GM10248 (cell line): ENCODE measurements around the gene PTPRG.

Experiments
- CTCF ChIA-PET: fragments of 300-600 bp; sonication (Branson Sonifier 250); formaldehyde crosslinking; extraction: SDS; loops from one replicate; lab custom pipeline; 2021; ENCODE audit warnings: antibody characterized with exemption; lab: Yijun Ruan, JAX
- POLR2A ChIA-PET: fragments of 350-650 bp; sonication (Branson Sonifier 250); formaldehyde crosslinking; extraction: SDS; loops from one replicate; lab custom pipeline; 2020; ENCODE audit warnings: antibody characterized with exemption; lab: Yijun Ruan, JAX
- DNase-seq: peaks from one replicate; pipeline ENCODE4 v3.0.0; 2012; ENCODE audit errors: extremely low spot score
- TF ChIP-seq, protein P1 (sequence below): IDR thresholded peaks from 2 replicates; pipeline ENCODE4 v1.5.1; 2012; ENCODE audit warnings: mild to moderate bottlenecking, low read depth; ENCODE audit errors: extremely low read depth, missing control alignments, control extremely low read depth

PTPRG gene

DNA sequence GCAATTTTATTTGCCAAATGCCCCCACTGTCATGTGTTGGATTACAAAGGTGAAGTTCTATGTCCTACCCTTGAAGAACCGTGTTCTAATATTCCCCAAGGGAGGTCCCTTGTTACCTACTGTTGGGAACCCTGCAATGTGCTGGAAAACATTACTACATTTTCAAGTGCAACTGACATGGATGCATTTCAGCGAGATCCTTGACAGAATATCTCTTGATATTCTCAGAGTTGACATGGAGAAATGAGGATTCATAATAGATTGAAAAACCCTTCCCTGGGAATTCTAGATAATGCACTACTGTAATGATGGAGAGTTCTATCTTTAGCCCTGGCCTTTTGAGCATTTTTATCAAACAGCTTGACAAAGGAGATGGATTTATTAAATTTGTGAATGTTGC, 414.6 kb downstream of the PTPRG start:
- ChIA-PET CTCF (no interaction called here), POLR2A (interaction anchor here (0.6 kb wide), 1 partner anchor 267 kb away, joined by 12 read pairs; no protein-coding TSS in a partner anchor)
- DNase-seq: no peak
- TF ChIP-seq, protein P1, sequence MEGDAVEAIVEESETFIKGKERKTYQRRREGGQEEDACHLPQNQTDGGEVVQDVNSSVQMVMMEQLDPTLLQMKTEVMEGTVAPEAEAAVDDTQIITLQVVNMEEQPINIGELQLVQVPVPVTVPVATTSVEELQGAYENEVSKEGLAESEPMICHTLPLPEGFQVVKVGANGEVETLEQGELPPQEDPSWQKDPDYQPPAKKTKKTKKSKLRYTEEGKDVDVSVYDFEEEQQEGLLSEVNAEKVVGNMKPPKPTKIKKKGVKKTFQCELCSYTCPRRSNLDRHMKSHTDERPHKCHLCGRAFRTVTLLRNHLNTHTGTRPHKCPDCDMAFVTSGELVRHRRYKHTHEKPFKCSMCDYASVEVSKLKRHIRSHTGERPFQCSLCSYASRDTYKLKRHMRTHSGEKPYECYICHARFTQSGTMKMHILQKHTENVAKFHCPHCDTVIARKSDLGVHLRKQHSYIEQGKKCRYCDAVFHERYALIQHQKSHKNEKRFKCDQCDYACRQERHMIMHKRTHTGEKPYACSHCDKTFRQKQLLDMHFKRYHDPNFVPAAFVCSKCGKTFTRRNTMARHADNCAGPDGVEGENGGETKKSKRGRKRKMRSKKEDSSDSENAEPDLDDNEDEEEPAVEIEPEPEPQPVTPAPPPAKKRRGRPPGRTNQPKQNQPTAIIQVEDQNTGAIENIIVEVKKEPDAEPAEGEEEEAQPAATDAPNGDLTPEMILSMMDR: no peak

DNA sequence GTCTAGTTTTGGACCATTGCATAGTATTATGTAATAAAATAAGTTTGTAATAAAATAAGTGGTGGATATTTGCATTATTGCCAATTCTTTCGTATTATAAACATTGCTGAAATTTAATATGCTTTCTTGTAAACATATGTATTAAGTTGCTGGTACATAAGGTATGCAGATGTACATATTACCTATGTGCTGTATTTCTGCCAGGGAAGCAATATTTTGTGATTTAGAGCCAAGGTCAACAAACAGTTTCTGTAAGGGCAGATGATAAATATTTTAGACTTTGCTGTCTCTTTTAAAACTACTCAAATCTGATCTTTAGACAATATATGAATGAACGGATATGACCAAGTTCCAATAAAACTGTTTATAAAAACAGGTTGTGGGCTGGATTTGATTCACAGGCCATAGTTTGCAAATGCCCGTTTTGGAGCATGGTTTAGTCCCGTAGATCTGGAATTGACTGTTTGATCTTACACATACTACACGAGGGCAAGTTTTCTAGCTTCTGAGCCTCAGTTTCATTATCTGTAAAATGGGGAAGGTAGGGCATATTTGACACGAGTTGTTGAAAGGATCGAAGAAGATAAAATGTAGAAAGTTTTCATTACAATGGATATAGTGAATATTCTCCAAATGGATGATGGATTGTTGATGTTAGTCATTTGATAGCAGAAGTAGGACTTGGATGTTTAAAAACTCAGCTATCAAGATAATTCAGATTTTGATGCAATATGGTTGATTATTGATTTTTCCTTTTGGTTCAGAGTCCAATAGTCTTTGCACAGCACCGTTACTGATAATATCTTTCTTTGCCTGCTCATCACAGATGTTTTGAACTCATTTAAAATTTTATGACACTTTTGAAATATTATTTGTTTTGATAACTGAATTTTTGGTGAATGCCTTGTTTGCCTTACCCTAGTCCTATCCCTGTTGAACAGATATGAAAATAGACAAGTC, 417.4 kb downstream of the PTPRG start:
- ChIA-PET CTCF (no interaction called here), POLR2A (no interaction called here)
- no peak for DNase-seq
- TF ChIP-seq, protein P1: no peak

DNA sequence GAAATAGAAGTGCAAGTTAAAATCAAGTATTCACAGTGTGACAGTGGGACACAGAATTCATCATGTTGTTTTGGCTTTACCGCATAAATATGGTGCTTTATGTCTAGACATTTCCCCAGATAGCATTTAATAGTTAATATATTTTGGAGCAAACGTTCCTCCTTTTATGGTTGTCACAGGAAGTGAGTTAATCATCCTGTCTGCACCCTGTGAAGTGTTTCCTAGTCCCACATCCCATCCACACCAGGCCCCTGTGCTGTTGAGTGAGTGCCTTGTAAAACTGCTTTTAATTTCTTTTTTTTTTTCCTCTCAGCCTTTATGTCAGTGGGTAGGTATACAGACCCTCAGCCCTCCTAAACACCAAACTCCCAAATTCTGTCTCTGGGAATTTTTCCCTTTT, 418.3 kb downstream of the PTPRG start:
- CTCF ChIA-PET: no interaction called here
- TF ChIP-seq, protein P1: no peak
- POLR2A ChIA-PET: no interaction called here
- no peak for DNase-seq

DNA sequence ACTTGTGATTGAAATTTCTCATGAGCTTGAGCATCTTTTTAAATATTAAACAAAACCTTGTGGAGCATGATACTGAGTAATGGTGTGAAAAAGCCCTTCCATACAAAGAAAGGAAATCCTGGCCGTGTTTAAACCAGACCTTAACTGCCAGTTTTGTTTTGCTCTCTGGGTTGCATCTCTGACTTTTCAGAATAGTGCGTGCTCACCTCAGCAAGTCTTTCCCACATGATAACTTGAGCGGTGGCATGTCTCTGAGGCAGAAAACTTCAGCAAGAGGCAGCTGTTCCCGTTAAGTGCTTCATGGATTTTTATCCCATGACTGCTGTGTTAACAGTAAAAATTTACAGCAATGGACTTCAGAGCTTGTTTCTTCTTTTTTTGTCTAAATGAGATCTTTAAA, 418.7 kb downstream of the PTPRG start:
- ChIA-PET CTCF (no interaction called here), POLR2A (no interaction called here)
- DNase-seq: no peak
- TF ChIP-seq, protein P1: no peak

DNA sequence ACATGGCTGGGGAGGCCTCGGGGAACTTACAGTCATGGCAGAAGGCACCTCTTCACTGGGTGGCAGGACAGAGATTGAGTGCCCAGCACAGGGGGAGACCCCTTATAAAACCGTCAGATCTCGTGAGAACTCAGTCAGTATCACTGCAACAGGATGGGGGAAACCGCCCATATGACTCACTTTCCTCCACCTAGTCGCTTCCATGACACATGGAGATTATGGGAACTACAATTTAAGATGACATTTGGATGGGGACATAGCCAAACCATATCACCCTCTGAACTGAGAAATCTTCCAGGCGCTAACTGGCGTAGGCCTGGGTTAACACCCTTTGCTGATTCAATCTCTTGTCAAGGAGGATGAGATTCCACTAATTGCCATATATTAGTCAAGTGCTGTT, 419.7 kb downstream of the PTPRG start:
- DNase-seq: no peak
- TF ChIP-seq, protein P1: no peak
- POLR2A ChIA-PET: no interaction called here
- CTCF ChIA-PET: no interaction called here

DNA sequence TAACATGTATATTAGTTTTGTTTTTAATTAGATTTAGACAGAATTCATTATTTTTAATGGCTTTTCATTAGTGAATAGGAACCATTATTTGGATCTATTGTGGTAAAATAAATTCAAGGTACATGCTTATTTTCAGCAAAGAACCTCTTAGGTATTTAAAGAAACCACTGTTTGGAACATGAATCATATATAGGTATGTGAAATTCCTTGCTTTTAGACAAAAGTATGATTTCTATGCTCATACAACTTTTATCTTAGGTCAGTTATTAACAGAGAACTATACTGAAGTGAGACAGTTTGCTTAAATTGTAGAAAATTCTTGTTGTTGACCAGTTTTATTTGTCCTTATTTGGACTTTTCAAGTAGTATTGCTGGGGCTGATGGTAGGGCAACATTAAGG, 422.1 kb downstream of the PTPRG start:
- TF ChIP-seq, protein P1: no peak
- CTCF ChIA-PET: no interaction called here
- POLR2A ChIA-PET: no interaction called here
- no peak for DNase-seq
